Measurements from ENCODE around the gene DNLZ.

DNLZ gene

DNA sequence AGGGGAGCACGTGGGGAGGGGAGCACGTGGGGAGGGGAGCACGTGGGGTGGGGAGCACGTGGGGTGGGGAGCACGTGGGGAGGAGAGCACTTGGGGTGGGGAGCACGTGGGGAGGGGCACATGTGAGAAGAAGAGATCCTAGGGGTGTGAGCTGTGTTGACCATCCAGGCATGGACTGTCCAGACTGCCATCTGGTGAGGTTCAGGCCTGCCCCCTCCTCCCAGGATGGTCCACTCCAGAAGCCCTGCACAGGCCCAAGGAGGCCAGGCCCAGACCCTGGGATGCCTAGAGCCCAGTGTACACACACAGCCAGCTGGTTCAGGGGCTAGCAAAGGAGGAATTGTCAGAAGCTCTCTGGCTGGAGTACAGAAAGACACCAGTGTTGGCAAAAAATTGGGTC lies 34.1 kb upstream of the DNLZ start:
- H3K4me3 ChIP-seq (ENCODE audit: low read depth, low read length): no peak overlapping the region

DNA sequence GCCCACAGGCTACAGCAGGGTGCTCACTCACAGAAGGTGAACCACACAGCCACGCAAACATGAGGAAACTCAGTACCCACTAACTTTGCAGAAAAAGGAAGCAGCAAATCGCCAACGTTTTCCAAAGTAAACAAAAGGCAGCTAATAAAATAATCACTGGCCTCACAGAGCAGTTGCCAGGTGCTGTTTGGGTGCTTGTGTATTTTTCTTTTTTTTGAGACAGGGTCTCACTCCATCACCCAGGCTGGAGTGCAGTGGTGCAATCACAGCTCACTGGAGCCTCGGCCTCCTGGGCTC lies 32.6 kb upstream of the DNLZ start:
- H3K4me3 ChIP-seq (ENCODE audit: low read depth, low read length): no peak overlapping the region

DNA sequence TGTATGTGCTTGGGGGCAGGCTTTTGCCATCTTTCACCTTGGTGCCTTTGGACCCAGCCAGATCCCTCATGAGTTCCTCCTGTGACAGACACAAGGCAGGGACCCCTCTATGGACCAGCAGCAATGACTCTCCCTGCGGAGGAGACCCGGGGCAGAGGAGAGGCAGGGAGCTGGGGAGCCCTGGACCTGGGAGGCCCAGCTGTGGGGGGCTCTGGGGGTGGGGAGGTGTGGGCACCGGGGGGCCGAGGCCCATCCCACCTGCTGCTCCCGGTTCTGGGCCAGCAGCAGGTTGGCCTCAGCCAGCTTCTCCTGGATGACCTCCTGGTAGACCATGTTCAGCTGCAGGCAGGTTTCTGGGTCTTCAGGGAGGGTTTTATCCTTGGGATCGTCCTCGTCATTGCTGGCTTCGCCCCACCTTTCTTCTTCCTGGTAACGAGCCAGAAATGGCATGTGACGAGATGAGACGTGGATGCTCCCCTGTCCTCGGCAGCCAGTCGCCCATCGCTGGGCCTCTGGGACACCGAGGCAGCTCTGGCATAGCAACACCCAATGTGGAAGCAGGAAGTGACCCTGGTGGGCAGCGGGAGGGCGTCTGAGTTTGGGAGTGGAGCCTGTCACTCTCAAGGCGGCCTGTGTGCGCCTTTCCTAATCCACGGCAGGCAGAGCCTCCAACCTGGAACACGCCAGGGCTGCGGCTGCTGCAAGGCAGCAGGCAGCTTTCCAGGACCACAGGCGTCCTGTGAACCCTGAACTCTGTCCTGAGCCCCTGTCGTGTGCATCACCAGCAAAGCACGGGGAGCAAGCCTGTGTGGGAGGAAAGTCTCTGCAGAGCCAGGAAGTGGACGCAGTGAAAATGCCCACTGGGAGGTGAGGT lies 32.0 kb upstream of the DNLZ start:
- H3K4me3 ChIP-seq (ENCODE audit: low read depth, low read length): no peak overlapping the region

DNA sequence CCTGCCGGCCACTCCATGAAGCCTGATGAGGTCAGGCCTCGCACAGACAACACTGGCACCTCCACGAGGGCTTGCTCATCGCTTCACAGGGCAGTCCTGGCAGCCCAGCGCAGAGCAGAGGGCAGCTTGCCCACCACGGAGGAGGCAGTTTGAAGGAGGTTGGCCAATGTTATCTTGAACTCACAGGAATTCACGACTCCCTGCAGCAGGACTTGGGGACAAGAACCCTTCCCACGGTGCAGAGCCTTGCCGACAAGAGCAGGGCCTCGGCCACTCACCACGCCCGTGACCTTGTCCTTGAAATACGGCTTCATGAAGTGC lies 31.4 kb upstream of the DNLZ start:
- H3K4me3 ChIP-seq (ENCODE audit: low read depth, low read length): no peak overlapping the region

DNA sequence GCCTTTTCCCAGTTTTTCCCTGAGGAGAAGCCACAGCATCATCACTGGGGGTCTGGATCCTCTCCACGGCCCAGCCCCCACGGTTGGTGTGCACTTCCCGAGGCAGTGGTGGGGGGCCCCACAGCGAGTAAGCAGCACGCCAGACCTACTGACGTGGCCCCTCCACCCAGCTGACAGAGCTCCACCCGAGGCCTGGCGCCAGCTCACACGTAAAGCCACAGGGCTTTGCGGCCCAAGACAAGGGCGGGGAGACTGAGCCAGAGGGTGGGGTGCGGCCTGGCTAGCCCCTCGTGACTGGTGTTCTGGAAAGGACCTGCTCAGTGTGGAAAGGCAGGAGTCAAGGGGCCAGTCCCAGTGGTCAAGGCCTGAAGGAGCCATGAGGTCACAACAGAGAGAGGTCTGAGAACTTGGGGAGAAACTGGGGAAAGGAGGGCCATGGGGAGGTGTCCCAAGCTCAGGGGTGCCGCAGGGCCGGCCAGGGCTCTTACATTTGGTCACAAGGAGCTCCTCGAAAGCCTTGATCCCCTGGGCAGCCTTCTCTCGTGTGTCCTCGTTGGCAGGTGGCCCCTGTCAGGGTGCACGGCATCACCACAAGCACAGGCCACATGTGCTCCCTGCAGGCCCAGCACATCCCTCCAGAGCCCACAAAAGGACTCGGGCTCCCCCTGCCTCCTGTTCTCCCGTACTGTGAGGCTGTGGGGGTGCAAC lies 30.9 kb upstream of the DNLZ start:
- no peak overlapping the region for H3K4me3 ChIP-seq (ENCODE audit: low read depth, low read length)

DNA sequence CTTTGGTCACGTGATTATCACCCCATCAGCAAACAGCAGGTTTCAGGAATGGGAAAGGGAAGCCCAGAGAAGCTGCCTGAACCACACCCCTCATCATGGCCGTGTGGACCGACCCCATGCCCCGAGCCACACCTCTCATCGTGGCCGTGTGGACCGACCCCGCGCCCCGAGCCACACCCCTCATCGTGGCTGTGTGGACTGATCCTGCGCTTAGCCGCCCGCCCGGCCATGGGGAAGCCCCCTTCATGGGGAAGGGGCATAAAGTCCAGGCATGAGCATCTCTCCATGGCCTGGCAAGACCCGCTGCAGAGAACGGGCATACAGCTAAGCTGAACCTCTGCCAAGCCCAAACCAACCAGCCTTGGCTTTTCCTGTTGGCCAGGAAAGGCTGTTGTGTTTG lies 30.0 kb upstream of the DNLZ start:
- H3K4me3 ChIP-seq (ENCODE audit: low read depth, low read length): no peak overlapping the region

DNA sequence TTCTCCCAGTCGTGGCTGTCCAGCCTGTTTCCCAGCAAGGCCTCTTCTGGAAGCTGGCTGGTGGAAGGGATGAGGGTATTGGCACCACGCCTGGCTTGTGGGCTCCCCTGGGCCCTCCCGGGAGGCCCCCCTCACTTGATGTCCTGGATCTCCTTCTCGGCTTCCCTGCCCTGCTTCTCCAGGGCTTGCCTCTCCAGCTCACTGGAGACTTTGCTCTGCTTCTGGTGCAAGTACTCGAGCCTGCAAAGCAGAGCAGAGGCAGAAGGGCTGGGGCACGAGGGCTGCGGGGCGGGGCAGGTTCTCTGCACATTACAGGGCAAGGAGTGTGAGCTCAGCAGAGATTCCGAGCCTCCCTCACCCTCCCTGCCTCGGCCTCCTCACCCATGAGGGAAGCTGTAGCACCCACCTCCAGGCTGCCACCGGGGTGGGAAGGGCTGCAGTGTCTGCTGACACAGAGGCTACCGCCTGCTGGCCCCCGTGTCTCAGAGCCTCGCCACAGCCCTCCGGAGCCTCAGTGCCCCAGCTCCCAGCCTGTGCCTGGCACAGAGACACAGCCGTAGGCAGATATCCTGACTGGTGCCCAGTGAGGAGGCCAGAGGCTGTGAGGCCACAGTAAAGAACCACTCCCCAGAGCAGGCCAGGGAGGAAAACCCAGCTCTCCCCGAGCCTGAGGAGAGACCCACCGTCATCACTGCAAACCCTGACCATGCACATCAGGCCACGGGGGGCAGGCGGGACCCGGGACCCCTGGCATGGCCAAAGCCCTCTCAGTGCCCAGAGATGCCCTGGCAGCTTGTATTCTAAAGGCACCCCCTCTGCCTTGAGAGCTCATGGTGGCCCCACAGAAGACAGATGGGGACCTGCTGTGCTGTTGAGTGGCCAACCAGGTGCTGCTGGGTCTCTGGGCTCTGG lies 29.2 kb upstream of the DNLZ start:
- H3K4me3 ChIP-seq (ENCODE audit: low read depth, low read length): no peak overlapping the region

DNA sequence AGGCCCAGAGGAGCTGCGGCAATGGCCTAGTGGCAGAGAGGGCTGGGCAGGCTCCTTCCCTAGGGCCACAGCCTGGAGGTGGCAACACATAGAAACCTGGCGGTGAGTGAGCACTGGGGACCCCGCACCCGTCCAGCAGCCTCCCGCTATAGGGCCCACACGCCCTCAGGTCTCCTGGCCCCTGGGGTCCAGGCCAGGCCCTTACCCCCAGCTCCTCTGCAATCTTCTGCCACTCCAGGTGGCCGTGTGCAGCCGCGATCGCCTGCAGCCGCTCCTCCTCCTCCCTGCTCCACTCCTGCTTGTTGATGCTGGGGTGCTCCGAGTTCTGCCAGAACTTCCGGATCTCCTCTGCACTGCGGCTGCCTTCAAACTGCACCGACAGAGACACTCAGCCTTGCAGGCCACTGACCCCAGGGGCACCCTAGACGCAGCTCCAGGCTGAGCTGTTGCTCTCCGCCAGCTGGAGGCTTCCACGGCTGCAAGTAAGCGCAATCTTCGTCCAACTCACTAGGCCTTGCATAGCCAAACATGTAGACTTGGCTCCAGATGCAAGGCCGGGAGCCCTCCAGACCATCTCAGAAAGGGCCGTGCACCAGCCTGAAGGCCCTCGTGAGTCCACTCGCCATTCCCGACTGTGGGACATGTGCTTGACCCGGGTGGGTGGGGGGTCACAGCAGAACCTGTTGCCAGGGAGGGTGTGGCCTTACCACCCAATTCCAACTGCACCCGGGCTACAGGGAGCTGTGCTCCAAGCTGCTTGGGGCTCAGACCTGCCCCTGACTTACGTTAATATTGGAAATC lies 28.4 kb upstream of the DNLZ start:
- no peak overlapping the region for H3K4me3 ChIP-seq (ENCODE audit: low read depth, low read length)

DNA sequence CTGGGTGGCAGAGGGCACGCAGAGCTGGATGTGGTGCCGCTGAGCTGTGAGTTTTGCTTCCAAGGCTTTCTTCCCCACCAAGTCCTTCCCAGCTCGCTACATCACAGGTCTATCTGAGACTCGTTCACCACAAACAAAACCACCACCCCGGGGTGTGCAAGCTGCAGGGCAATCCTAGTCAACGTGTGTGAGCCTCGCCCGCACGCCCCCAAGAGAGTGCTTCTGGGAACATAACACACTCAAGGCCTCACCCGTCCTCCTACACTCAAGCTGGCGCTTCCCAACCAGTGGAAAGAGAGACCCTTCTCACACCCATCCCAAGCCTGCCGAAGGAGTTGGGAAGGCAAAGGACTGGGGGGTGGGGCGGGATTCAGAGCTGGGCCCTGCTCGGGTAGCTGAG lies 25.9 kb upstream of the DNLZ start:
- H3K4me3 ChIP-seq (ENCODE audit: low read depth, low read length): no peak overlapping the region

DNA sequence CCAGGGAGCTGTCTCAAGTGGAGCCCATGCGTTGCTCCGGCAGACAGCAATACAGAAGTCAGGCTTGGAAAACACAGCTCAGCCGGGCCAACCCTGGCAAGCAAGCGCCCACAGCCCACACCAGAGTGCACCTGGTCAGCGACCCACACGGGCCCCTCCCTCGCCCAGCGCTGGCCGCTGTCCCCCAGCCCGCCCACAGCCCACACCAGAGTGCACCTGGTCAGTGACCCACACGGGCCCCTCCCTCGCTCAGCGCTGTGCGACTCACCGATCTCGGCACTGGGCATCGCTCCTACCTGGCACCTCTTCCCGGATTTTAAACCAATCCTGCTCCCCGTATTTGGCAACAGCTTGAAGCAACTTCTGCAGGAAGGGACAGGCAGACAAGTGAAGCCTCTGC lies 23.7 kb upstream of the DNLZ start:
- H3K4me3 ChIP-seq (ENCODE audit: low read depth, low read length): no peak overlapping the region

DNA sequence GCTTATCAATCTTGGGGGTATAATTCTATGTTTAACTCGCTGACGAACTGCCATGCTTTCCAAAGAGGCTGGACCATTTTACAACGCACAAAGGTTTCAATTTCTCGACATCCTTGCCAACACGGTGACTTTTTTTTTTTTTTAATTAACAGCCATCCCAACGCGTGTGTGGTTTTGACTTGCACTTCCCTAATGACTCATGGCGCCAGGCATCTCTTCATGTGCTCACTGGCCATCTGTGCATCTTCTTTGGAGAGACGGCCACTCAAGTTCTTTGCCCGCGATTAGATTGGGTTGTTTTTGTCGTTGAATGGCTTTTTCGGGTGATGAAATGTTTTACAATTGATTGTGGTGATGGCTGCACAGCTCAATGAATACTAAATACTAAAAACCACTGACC lies 22.5 kb upstream of the DNLZ start:
- no peak overlapping the region for H3K4me3 ChIP-seq (ENCODE audit: low read depth, low read length)

DNA sequence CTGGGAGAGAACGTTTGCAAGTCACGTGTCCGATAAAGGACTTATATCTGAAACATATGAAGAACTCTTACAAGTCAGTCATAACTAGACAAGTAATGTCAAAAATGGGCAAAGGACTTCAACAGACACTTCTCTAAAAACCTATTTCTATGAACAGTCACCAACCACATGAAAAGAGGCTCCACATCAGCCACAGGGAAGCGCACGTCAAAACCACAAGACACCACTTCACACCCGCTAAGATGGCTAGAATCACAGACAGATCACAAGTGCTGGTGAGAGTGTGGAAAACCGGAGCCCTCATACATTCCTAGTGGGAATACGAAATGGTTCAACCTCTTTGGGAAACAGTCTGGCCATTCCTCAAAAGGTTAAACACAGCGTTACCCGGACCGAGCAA lies 21.5 kb upstream of the DNLZ start:
- no peak overlapping the region for H3K4me3 ChIP-seq (ENCODE audit: low read depth, low read length)

DNA sequence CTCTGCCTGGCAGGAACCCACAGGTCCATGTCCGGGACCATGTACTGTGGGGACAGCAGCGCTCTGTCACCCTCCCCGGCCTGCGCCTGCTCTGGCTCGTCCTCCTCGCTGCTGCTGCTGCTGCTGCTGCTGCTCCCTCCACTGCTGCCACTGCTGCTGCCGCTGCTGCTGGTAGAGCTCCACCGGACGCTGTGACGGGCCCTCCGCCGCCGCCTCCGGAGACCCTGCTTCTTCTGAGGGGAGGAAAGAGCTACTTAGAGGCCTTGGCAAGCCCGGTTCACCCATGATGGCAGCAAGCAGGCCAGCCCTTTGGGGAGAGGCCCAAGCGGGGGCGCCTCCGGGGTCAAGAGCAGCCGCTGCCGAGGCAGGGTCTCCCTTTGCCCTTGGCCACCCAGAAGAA lies 19.9 kb upstream of the DNLZ start:
- H3K4me3 ChIP-seq (ENCODE audit: low read depth, low read length): no peak overlapping the region

DNA sequence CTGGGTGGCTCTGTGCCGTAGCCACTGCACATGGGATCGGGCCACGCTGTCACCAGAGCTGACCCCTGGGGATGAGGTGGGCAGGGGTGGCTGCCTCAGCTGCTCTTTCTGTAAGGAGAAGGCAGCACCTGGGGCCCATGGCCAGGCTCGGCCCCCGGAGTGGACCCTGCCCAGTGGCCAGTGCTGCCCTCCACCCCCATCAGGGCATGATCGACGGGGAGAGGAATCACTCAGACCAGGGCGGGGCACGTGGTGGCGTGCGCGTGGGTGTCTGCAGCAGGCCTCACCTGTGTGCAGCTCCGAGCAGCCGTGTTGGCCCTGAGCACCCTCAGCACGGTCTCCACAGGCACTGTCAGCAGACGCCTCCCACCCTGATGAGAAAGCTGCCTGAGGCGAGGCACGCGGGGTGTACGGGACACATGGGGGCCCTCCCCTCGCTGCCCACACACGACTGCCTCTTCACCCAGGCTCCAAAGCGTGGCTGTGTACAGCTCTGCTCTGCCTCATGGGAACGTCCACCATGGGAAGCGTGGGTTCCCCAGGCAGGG lies 18.5 kb upstream of the DNLZ start:
- no peak overlapping the region for H3K4me3 ChIP-seq (ENCODE audit: low read depth, low read length)

DNA sequence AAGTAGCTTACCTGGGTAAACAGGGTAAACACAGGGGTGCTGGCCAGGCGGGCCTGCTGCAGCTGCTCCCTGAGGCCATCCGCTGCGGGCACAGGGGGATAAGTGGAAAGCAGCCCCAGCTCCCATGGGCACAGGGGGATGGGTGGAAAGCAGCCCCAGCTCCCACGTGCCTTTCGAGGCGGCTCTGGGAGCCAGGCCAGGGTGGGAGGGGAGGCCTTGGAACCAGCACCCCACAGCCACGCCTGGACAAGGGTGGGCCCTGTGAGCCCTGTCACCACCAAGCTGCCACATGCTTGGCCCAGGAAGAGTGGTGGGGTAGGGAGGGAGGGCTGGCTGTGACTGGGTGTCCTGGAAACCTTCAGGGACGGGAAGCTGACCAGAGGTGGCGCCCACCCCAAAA lies 17.8 kb upstream of the DNLZ start:
- no peak overlapping the region for H3K4me3 ChIP-seq (ENCODE audit: low read depth, low read length)

DNA sequence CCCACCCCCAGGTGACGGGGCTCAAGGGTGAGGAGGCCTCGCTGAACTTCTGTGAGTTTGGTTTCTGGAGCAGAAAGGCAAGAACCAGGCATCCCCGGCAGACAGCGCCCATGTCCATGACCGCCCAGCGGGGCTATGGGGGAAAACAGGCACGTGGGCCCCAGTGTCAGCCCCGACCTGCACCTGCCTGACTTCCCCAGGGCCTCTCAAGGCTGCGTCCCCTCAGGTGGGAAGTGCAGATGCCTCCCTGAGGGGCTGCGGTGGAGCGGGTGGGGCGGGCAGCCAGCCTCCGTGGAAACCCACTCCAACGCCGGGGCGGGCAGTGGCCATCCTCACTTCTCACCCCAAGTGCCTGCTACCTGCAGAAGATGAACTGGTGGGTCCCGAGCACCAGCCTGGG lies 16.8 kb upstream of the DNLZ start:
- no peak overlapping the region for H3K4me3 ChIP-seq (ENCODE audit: low read depth, low read length)

DNA sequence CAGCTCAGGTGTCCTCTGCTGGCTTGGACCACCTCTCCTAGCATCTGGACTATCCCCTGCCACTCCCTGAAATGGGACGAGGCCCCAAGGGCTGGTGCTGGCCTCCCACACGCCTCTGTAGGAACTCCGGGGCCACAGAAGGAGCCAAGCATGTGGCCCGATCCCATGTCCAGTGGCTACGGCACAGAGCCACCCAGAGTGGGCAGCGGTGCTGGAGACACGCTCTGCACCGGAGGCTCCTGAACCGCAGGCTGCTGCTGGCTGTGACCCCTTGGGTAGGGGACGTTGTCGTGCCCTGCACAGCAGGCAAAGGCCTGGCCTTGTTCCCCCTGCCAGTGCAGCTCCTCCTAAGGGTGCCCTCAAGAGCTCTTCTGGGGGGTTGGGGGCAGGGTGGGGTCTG lies 16.3 kb upstream of the DNLZ start:
- no peak overlapping the region for H3K4me3 ChIP-seq (ENCODE audit: low read depth, low read length)

DNA sequence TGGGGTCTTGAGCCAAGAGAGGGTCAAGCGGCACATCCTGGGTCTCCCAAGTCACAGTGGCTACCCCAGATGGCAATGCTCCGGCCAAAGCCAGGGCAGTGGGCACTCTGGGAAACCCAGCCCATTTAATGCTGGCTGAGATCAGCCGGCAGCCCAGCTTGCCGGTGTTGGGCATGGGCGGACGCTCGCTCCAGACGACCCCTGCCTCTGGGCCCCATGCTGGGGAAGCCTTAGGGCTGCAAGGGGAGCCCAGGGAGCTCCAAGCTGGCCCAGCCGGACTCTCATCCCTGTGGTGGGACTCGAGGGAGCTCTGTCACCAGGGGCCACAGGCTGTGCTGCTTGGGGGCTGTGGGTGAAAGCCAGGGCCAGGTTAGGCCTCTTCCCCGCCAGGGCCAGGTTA lies 15.9 kb upstream of the DNLZ start:
- no peak overlapping the region for H3K4me3 ChIP-seq (ENCODE audit: low read depth, low read length)

DNA sequence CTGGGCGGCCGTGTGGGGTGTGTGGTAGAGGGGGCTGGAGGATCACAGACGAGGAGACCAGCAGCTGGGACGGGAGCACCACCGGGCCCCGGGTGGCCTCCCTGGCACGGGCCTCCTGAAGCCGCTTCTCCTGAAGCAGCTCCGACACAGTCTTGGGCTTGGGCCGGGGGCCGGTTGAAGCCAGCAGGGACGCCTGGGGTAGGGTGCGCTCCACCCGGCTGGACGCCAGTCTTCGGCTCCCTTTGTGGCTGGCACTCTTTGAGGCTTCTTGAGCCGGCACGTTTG lies 15.4 kb upstream of the DNLZ start:
- H3K4me3 ChIP-seq (ENCODE audit: low read depth, low read length): no peak overlapping the region

DNA sequence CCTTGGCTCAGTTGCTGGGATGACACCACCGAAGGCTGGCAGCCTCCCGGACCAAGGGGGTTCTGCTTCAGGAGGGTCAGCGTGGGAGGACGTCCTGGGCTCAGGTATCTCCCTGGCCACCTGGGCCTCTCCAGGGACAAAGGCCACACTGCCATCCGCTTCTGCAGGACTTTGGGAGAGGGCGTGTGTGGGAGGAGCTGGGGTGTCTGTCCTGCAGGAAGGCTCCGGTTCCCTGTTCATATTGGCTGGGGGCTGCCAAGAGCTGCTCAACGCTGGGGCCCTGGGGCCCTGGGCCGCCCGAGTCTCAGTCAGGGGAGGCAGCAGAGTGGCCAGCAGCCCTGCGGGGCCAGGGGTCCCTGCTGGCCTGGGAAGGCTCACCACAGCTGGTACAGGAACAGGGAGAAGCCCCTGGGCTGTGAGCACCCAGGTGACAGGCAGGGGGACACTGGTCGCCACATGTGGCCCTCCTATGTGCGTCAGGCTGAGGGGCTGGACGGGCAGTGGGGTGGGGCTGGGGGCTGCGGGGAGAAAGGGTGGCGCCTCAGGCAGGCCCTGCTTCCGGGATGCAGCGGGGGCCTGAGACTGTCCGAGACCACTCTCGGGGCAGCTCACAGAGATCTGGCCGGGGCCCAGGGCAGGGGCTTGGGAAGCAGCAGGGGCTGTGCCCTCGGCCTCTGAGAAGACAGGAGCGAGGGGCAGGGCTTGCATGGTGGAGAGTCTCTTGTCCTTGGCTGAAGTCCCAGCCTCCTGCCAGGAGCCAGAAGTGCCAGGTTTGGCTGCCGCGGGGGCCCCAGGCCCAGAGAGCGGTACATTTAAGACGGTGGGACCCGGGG lies 14.8 kb upstream of the DNLZ start:
- no peak overlapping the region for H3K4me3 ChIP-seq (ENCODE audit: low read depth, low read length)
